ACC112 (cell line): Measurements from ENCODE around the gene RNPEP.
A peak's percentile ranks its signal among the peaks of the same experiment; 100 is the strongest.
"Not testable (repeated sequence)": the region's sequence is repeated elsewhere in the genome, so short reads cannot be mapped to it uniquely, and the experiment has no call there.

Experiments used
- H2AFZ ChIP-seq: fragments of 200-600 bp; sonication (generic); one replicate; pipeline ENCODE4 v1.6.0; 2017; ENCODE audit warnings: antibody characterized with exemption, low read length; ENCODE audit not compliant: unreplicated experiment
- H3K27ac ChIP-seq: fragments of 200-600 bp; sonication (generic); 2 replicates; pipeline ENCODE4 v1.5.1; 2014; ENCODE audit warnings: low read depth, mild to moderate bottlenecking, antibody characterized with exemption, low read length, moderate library complexity
- H3K27me3 ChIP-seq: fragments of 200-600 bp; sonication (generic); 2 replicates; pipeline ENCODE4 v1.6.1; 2014; ENCODE audit warnings: mild to moderate bottlenecking, antibody characterized with exemption, low read length, moderate library complexity, mixed read lengths; ENCODE audit not compliant: insufficient read depth
- H3K36me3 ChIP-seq: fragments of 200-600 bp; sonication (generic); 2 replicates; pipeline ENCODE4 v1.6.1; 2016; ENCODE audit warnings: mild to moderate bottlenecking, antibody characterized with exemption, low read length, moderate library complexity, mixed read lengths; ENCODE audit not compliant: insufficient read depth
- H3K4me1 ChIP-seq: fragments of 200-600 bp; sonication (generic); one replicate; pipeline ENCODE4 v1.6.1; 2016; ENCODE audit warnings: low read length, mixed read lengths; ENCODE audit not compliant: insufficient read depth, unreplicated experiment, control insufficient read depth
- H3K4me3 ChIP-seq: fragments of 200-600 bp; sonication (generic); 2 replicates; pipeline ENCODE4 v1.5.1; 2014; ENCODE audit warnings: mild to moderate bottlenecking, low read depth, low read length
- H3K79me2 ChIP-seq: fragments of 200-600 bp; sonication (generic); one replicate; pipeline ENCODE4 v1.6.0; 2016; ENCODE audit warnings: low read length; ENCODE audit not compliant: control insufficient read depth, unreplicated experiment, insufficient read depth

The RNPEP gene

DNA sequence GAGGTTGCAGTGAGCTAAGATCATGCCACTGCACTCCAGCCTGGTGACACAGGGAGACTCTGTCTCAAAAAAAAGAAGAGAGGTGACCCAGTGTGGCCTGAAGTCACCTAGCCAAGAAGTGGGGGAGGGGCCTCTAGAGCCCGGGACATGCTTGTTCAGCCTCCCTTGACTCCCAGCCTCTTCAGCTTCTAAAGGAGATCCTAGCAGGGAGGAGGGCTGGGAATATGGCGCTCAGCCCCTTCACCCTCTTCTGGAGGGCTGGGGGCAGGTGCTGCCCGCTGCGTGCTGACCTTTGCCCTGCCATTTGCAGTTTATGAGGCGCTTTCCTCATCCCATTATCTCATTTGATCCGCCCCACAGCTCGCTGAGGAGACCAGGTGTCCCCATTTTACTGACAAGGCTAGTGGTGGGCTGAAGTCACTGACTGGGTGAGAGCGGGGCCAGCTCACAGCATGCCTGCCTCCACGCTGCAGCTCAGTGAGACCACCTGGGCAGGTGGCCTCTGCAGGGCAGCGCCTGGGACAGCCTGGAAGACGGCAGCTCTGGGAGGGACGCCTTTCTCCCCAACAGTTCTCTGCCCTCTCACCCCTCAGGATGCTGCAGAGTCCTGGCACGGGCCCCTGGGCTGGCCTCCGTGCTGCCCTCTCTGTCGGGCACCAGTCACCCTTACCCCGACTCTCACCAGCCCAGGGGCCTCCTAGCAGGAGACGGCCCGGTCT, 35.5 kb downstream of the RNPEP start:
- H2AFZ ChIP-seq: no peak overlapping the region
- H3K4me3 ChIP-seq: no peak overlapping the region
- H3K27ac ChIP-seq: no peak overlapping the region
- H3K27me3 ChIP-seq: no peaks in the 10 kb centered on the region
- H3K79me2 ChIP-seq: no peaks in the 10 kb centered on the region
- H3K4me1 ChIP-seq: no peaks in the 10 kb centered on the region
- no peaks in the 10 kb centered on the region for H3K36me3 ChIP-seq

GRCh38 chr1:202018468-202019234, 36.2 kb downstream of the RNPEP start:
- no peaks in the 10 kb centered on the region for H3K4me1 ChIP-seq
- H3K4me3 ChIP-seq: no peak overlapping the region
- H3K79me2 ChIP-seq: no peaks in the 10 kb centered on the region
- H2AFZ ChIP-seq: no peak overlapping the region
- no peaks in the 10 kb centered on the region for H3K27me3 ChIP-seq
- H3K36me3 ChIP-seq: no peaks in the 10 kb centered on the region
- no peak overlapping the region for H3K27ac ChIP-seq

DNA sequence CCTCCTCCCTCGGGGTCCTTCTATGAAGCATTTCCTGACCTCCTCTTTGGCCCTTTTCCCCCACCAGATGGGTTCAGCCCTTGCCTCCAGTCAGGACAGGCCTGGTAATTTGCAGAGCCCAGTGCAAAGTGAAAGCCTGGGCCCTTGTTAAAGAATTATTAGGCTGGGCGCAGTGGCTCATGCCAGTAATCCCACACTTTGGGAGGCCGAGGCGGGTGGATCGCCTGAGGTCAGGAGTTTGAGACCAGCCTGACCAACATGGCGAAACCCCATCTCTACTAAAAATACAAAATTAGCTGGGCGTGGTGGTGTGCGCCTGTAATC, 36.7 kb downstream of the RNPEP start:
- H3K27me3 ChIP-seq, H3K36me3 ChIP-seq, H3K27ac ChIP-seq, H3K79me2 ChIP-seq, H3K4me1 ChIP-seq, H2AFZ ChIP-seq, H3K4me3 ChIP-seq: not testable (repeated sequence)

DNA sequence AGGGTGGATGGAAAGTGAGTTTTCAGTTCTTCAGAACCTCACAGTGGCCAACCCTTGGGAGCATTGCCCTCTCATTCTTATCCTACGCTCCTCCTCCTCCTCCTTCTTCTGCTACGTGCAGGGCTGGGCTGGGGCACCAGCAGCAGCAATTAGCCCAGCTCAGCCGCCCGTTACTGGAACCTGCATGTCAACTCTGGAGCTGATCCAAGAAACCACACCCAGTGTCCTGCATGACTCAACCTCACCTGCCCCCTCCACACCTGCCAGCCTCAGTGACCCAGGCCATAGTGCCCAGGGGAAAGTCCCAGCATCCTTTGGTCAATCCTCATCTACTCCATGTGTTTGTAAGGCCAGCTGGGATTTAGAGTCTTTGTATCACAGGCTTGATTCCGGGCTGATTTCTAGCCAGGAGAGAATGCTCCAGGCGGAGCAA, 40.6 kb downstream of the RNPEP start:
- Histone ChIP-seq H2AFZ (no peak overlapping the region), H3K27ac (no peak overlapping the region), H3K79me2 (no peaks in the 10 kb centered on the region), H3K27me3 (peaks cover 6% of the 10 kb centered on the region; the same call in 1 of the 2 replicates), H3K36me3 (no peaks in the 10 kb centered on the region), H3K4me1 (no peaks in the 10 kb centered on the region), H3K4me3 (no peak overlapping the region)

DNA sequence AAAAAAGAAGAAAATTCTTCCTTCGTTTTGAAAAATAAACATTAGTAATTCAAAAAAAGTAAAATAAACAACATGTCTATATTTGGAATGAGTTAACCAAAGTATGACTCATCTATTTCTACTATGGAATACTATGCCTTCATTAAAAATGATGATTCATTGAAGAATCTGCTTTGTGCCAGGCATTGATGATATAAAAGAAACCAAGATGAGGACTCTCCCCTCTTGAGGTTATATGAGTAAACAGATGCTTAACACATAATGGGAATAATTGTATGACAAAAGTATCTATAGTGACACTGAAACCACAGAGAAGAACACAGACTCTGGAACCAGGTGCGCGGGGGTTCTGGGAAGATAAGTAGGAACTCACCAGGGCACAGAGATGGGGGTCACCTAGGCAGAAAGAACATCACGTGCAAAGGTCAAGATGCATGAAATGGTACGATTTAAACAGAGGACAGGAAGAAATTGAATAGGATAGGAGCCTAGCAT, 46.8 kb downstream of the RNPEP start:
- peaks cover 13% of the 10 kb centered on the region for H3K4me1 ChIP-seq
- no peak overlapping the region for H2AFZ ChIP-seq
- peaks cover 6% of the 10 kb centered on the region; the same call in 1 of the 2 replicates for H3K27me3 ChIP-seq
- no peak overlapping the region for H3K4me3 ChIP-seq
- H3K36me3 ChIP-seq: no peaks in the 10 kb centered on the region
- peak overlapping the region; percentile 30; the same call in 1 of the 2 replicates for H3K27ac ChIP-seq
- H3K79me2 ChIP-seq: no peaks in the 10 kb centered on the region

- Histone ChIP-seq H3K4me3 (no peak overlapping the region), H3K4me1 (peaks cover 18% of the 10 kb centered on the region), H3K79me2 (no peaks in the 10 kb centered on the region), H3K36me3 (no peaks in the 10 kb centered on the region), H2AFZ (no peak overlapping the region), H3K27ac (peak overlapping the region; percentile 30; the same call in 1 of the 2 replicates), H3K27me3 (peaks cover 6% of the 10 kb centered on the region; the same call in 1 of the 2 replicates)
Measured at GRCh38 chr1:202029727-202030126, 47.3 kb downstream of the RNPEP start.

- H3K79me2 ChIP-seq: no peaks in the 10 kb centered on the region
- no peaks in the 10 kb centered on the region for H3K36me3 ChIP-seq
- H3K4me1 ChIP-seq: peaks cover 22% of the 10 kb centered on the region
- H2AFZ ChIP-seq: no peak overlapping the region
- peaks cover 3% of the 10 kb centered on the region; the same call in 1 of the 2 replicates for H3K27me3 ChIP-seq
- H3K27ac ChIP-seq: no peak overlapping the region
- no peak overlapping the region for H3K4me3 ChIP-seq
Measured at GRCh38 chr1:202031796-202032195, 49.3 kb downstream of the RNPEP start.

DNA sequence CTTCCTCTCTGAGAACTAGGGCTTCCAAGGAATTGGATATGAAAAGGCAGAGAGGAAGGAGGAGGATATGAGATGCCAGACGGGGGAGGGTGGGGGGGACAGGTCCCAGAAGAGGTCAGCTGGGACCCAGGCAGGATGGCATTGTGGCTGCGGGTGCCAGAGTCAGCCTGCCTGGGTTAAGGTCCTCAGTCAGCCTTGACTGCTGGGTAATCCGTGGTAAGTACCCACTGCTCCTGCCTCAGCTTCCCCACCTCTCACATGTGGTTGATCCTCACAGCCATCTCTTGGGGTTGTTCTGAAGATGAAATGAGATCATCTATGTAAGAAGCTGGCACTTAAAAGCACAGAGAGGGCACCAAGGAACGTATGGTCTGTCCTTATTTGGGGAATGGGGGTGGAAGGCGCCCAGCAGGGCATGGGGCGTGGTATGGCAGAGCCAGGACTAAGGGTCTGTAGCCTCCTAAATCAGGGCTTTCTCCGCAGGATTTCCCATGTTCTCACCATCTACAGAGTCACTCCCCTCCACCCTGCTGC, 51.8 kb downstream of the RNPEP start:
- H3K27me3 ChIP-seq: no peaks in the 10 kb centered on the region
- H3K79me2 ChIP-seq: no peaks in the 10 kb centered on the region
- H2AFZ ChIP-seq: no peak overlapping the region
- no peak overlapping the region; the same call in 1 of the 2 replicates for H3K4me3 ChIP-seq
- H3K27ac ChIP-seq: no peak overlapping the region
- H3K4me1 ChIP-seq: peaks cover 18% of the 10 kb centered on the region
- no peaks in the 10 kb centered on the region for H3K36me3 ChIP-seq

- no peak overlapping the region; the same call in 1 of the 2 replicates for H3K4me3 ChIP-seq
- H3K79me2 ChIP-seq: no peaks in the 10 kb centered on the region
- H3K27me3 ChIP-seq: no peaks in the 10 kb centered on the region
- peaks cover 12% of the 10 kb centered on the region for H3K4me1 ChIP-seq
- no peak overlapping the region for H2AFZ ChIP-seq
- H3K36me3 ChIP-seq: no peaks in the 10 kb centered on the region
- no peak overlapping the region for H3K27ac ChIP-seq
Measured at GRCh38 chr1:202034683-202035462, 52.4 kb downstream of the RNPEP start.

- Histone ChIP-seq H3K4me1 (peaks cover 11% of the 10 kb centered on the region), H3K4me3 (no peak overlapping the region), H3K27me3 (no peaks in the 10 kb centered on the region), H3K79me2 (no peaks in the 10 kb centered on the region), H3K27ac (no peak overlapping the region), H3K36me3 (no peaks in the 10 kb centered on the region), H2AFZ (no peak overlapping the region)
Measured at GRCh38 chr1:202036595-202037387, 54.3 kb downstream of the RNPEP start.
